Activated CD8-positive, alpha-beta memory T cell treated with anti-CD3 and anti-CD28 coated beads, Interleukin-2, amount 50 U/mL, for 4 hours (primary cell): ENCODE results near the gene SLAIN2.
"Not testable (repeated sequence)": the region's sequence is repeated elsewhere in the genome, so short reads cannot be mapped to it uniquely, and the experiment has no call there.

Experiments
- DNase-seq: peaks from one replicate; pipeline ENCODE4 v3.0.0-alpha.2; 2020

SLAIN2 gene

DNA sequence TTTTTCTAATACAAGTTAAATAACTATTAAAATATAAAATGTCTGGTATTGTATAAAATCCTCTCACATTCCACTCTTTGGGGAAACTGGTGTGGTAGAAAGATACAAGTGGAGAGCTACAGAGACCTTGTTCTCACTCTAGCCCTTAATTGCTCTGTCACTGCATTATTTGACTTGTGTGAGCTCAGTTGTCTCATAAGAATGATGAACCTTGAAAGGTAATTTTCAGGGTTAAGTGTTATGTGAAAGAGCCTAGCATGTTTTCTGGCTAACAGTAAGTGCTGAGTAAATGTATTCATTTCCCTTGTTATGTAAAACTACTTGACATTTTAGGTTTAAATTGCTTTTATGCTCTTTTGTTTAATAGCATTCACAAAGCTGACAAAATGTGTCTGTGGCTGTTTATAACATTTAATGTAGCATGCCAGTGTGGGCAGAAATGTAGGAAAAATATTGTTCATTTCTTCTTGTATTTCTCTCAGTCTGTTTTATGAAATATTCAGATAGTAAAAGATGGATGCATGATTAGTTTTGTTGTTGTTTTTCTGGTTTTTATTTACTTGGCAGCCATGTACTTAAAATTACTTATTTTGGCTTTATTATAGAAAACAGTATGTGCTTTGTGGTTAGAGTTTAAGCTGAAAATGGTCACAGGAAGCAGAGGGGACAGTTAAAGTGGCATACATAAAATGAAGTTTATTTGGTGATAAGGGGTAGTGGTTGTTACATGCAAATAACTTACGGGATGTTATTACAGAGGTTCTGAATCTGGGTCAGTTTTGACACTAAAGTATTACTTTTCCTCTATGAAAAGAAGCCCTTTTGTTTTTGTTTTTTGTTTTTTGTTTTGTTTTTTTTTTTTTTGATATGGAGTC, 29.2 kb downstream of the SLAIN2 start:
- DNase-seq, result no peak

DNA sequence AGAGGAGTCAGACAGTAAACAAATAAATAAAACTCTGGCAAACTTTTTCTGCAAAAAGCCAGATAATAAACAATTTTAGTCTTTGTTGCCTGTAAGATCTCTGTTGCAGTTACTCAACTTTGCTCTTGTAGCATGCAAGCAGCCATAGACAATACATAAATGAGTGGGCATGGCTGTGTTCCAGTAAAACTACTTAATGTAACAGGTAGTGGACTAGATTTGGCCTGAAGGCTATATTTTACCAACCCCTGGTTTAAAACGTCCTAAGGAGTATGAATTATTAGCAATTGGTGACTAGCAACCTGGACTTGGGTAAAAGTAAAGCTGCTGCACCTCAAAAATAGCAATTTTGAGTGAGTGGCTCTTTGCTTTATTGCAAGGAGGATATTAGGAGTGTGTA, 30.9 kb downstream of the SLAIN2 start:
- DNase-seq, result no peak

- no peak for DNase-seq
Observed at GRCh38 chr4:48375651-48376304, 34.4 kb downstream of the SLAIN2 start.

- no peak for DNase-seq
Observed at GRCh38 chr4:48379587-48380180, 38.4 kb downstream of the SLAIN2 start.

- DNase-seq, result no peak
Observed at GRCh38 chr4:48380583-48381167, 39.3 kb downstream of the SLAIN2 start.

DNA sequence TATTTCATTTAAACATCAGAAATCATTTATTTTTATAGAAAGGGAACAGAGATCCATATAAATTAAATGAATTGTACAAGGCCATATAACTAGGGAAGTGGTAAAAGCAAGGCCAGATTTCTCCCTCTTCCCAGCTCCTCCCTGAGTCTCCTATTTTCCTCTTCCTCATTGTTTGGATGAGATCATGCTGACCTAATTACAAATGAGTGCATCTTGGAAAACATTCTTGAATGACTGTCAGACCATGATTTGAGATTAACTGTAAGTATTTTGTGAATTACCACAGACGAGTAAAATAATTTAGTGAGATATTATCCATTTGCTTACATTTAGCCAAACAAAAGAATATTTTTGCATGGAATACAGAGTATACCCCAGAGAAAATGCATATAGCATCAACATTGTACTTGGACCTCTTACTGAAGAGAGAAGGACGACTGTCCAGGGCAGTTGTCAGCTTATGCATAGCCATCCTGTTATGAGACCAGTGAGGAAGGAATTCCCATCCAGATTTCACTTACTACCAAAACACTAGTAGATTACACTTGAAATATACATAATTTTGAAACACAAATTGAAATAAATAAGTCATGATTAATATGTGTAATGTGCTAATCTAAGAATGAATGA, 47.3 kb downstream of the SLAIN2 start:
- no peak for DNase-seq

GRCh38 chr4:48396043-48396442, 54.7 kb downstream of the SLAIN2 start:
- no peak for DNase-seq

DNA sequence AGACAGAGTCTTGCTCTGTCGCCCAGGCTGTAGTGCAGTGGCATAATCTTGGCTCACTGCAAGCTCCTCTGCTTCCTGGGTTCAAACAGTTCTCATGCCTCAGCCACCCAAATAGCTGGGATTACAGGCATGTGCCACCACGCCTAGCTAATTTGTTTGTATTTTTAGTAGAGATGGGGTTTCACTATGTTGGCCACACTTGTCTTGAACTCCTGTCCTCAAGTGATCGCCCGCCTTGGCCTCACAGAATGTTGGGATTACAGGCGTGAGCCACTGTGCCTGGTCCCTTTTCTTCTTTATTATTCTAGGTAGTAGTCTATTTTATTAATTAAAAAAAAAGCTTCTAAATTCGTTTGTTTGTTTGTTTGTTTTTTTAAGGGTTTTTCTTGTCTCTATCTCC, 59.1 kb downstream of the SLAIN2 start:
- DNase-seq, result no peak

- no peak for DNase-seq
Observed at GRCh38 chr4:48403358-48403757, 62.0 kb downstream of the SLAIN2 start.

GRCh38 chr4:48403779-48404178, 62.5 kb downstream of the SLAIN2 start:
- DNase-seq, result no peak

DNA sequence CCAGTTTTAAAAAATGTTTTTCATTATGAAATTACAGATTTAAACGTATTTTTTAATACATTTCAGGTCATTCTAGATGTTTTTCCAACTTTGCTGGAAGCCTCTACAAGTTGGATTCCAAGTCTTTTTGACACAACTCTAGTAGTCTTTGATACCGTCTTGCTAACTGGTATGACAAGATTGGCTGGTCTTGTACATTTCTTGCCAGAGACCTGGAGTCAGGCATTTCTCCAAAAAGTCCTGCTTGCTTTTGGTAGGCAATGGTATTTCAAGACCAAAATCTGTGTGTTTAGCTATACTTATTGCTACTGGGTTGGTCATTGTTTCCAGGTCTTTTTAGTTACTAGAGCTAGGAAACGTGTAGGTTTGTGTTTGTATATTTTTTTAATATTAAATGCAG, 64.6 kb downstream of the SLAIN2 start:
- no peak for DNase-seq

DNA sequence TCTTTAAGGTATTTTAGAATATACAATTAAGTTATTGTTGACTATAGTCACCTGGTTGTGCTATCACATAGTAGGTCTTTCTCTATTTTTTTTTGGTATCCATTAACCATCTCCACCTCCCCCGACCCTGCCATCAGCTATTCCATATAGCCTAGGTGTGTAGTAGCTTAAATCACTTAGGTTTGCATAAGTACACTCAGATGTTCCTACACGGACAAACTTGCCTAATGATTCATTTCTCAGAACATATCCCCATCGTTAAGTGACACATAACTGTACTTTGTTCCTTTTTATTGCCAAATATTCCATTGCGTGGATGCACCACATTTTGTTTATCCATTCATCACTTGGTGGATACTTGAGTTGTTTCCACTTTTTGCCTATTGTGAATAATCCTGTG, 67.9 kb downstream of the SLAIN2 start:
- no peak for DNase-seq

DNA sequence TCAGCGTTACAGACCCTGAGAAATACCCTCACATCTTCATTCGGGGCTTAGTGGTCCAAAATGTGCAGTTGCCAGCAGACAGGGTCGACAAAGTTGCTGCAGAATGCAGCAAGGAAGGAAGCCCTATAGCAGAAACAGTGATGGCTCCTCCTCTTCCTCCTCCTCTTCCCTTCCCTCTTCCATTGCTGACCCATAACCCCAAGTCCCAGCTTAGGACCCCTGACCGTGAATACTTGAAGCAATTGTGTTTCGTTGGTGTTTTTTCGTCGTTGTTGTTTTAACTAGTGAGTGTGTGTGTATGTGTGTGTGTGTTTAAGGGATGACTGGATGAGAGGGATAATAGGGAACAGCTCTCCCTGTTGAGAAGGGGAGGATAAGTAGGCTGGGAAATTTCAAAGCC, 69.5 kb downstream of the SLAIN2 start:
- DNase-seq, result no peak

DNA sequence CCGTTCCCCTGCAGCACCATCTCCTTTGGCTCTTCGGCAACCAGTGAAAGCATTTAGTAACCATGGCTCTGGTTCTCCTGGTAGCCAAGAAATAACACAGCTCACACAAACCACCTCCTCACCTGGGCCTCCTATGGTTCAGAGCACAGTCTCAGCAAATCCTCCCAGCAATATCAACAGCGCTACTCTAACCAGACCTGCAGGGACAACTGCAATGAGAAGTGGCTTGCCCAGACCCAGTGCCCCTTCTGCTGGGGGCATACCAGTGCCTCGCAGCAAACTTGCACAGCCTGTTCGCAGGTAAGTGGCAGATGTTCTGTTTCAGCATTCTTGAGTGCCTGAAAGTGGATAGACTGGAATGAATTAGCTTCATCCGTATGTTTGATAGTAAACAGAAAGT, 78.8 kb downstream of the SLAIN2 start:
- DNase-seq, result no peak

DNA sequence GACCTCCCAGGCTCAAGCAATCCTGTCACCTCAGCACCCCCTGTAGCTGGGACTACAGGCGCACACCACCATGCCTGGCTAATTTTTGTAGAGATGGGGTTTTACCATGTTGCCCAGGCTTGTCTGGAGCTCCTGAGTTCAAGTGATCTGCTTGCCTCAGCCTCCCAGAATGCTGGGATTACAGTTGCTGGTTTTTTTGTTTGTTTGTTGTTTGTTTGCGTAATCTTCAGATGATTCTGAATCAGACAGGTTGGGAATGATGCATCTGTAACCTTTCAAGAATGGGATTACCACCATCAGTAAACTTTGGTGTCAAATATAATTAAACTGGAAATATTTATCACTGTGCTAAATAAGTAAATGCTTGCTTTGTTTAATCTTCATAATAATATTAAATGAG, 79.8 kb downstream of the SLAIN2 start:
- DNase-seq, result no peak

DNA sequence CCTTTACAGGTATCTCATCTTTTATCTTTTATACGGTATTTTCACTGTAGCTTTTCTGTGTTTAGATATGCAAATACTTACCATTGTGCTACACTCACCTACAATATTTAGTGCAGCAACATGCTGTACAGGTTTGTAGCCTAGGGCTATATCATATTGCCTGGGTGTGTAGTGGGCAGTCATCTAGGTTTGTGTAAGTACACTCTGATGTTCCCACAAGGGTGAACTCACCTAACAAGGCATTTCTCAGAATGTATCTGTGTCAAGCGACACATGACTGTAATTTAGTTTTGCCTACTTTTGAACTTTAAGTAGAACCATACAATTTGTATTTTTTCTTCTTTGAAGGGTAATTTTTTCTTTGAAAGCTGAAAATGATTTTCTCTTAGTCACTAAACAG, 87.6 kb downstream of the SLAIN2 start:
- DNase-seq, result no peak

GRCh38 chr4:48429709-48430474, 88.6 kb downstream of the SLAIN2 start:
- DNase-seq, result no peak

GRCh38 chr4:48431401-48431800, 90.1 kb downstream of the SLAIN2 start:
- no peak for DNase-seq

GRCh38 chr4:48432017-48432416, 90.7 kb downstream of the SLAIN2 start:
- DNase-seq, result no peak

GRCh38 chr4:48436318-48436717, 95.0 kb downstream of the SLAIN2 start:
- no peak for DNase-seq

- no peak for DNase-seq
Observed at GRCh38 chr4:48439988-48440387, 98.7 kb downstream of the SLAIN2 start.

DNA sequence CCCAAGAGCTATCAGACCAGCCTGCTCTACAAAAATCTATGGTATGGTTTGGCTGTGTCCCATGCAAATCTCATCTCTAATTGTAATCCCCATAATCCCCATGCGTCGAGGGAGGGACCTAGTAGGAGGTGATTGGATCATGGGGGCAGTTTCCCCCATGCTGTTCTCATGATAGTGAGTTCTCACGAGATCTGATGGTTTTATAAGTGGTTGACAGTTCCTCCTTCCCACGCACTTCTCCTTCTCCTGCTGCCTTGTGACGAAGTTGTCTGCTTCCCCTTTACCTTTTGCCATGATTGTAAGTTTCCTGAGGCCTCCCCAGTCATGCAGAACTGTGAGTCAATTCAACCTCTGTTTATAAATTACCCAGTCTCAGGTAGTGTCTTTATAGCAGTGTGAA, 99.6 kb downstream of the SLAIN2 start:
- DNase-seq, result not testable (repeated sequence)
